DOHH2 (cell line): ENCODE results near the gene MCF2L2.

Source experiments
- H3F3A ChIP-seq: fragments of 200-600 bp; sonication (generic), shearing (Covaris generic); 2 replicates; pipeline ENCODE4 v1.6.0; 2016; ENCODE audit warnings: antibody characterized with exemption, mild to moderate bottlenecking; ENCODE audit not compliant: control insufficient read depth, insufficient read depth
- H3K27ac ChIP-seq: fragments of 200-600 bp; sonication (generic); 2 replicates; pipeline ENCODE4 v1.5.1; 2014; ENCODE audit warnings: low read depth, mild to moderate bottlenecking, low read length, moderate library complexity
- H3K27me3 ChIP-seq: fragments of 200-600 bp; sonication (generic); 2 replicates; pipeline ENCODE4 v1.6.1; 2014; ENCODE audit warnings: mild to moderate bottlenecking, low read length, mixed read lengths; ENCODE audit not compliant: control insufficient read depth
- H3K36me3 ChIP-seq: fragments of 200-600 bp; sonication (generic); 2 replicates; pipeline ENCODE4 v1.6.1; 2014; ENCODE audit warnings: mild to moderate bottlenecking, low read length, moderate library complexity, mixed read lengths; ENCODE audit not compliant: control insufficient read depth
- H3K4me1 ChIP-seq: fragments of 200-600 bp; sonication (generic); 2 replicates; pipeline ENCODE4 v1.6.1; 2014; ENCODE audit warnings: mild to moderate bottlenecking, low read length, mixed read lengths; ENCODE audit not compliant: control insufficient read depth
- H3K4me2 ChIP-seq: fragments of 200-600 bp; sonication (generic); 2 replicates; pipeline ENCODE4 v1.6.0; 2014; ENCODE audit warnings: mild to moderate bottlenecking, low read length, moderate library complexity
- H3K4me3 ChIP-seq: fragments of 200-600 bp; sonication (generic); 2 replicates; pipeline ENCODE4 v1.5.1; 2014; ENCODE audit warnings: mild to moderate bottlenecking, low read length, mixed read lengths
- H3K79me2 ChIP-seq: fragments of 200-600 bp; sonication (generic); 2 replicates; pipeline ENCODE4 v1.6.1; 2014; ENCODE audit warnings: mild to moderate bottlenecking, low read length, mixed read lengths; ENCODE audit not compliant: control insufficient read depth
- H3K9me2 ChIP-seq: fragments of 200-600 bp; sonication (generic); replicated peaks from 2 replicates; pipeline ENCODE4 v1.6.1; 2014; ENCODE audit warnings: mild to moderate bottlenecking, low read length, mixed read lengths; ENCODE audit not compliant: control insufficient read depth
- H3K9me3 ChIP-seq: fragments of 200-600 bp; sonication (generic); 2 replicates; pipeline ENCODE4 v1.6.1; 2014; ENCODE audit warnings: antibody characterized with exemption, low read length, mixed read lengths; ENCODE audit not compliant: control insufficient read depth, insufficient read depth
- H4K20me1 ChIP-seq: fragments of 200-600 bp; sonication (generic); 2 replicates; pipeline ENCODE4 v1.6.0; 2014; ENCODE audit warnings: low read depth, mild to moderate bottlenecking, antibody characterized with exemption, low read length, moderate library complexity; ENCODE audit not compliant: control insufficient read depth, insufficient read depth
- EZH2phosphoT487 ChIP-seq: fragments of 200-600 bp; sonication (generic); IDR thresholded peaks from 2 replicates; pipeline ENCODE4 v1.6.1; 2017; ENCODE audit warnings: borderline replicate concordance, mild to moderate bottlenecking, antibody characterized with exemption, low read length, moderate library complexity, mixed read lengths
- TF ChIP-seq, protein P1 (sequence below): fragments of 200-600 bp; sonication (generic); IDR thresholded peaks from one replicate; pipeline ENCODE4 v1.5.1; 2014; ENCODE audit warnings: antibody characterized with exemption, mild to moderate bottlenecking, low read depth, low read length; ENCODE audit not compliant: poor library complexity, severe bottlenecking

Gene MCF2L2

DNA sequence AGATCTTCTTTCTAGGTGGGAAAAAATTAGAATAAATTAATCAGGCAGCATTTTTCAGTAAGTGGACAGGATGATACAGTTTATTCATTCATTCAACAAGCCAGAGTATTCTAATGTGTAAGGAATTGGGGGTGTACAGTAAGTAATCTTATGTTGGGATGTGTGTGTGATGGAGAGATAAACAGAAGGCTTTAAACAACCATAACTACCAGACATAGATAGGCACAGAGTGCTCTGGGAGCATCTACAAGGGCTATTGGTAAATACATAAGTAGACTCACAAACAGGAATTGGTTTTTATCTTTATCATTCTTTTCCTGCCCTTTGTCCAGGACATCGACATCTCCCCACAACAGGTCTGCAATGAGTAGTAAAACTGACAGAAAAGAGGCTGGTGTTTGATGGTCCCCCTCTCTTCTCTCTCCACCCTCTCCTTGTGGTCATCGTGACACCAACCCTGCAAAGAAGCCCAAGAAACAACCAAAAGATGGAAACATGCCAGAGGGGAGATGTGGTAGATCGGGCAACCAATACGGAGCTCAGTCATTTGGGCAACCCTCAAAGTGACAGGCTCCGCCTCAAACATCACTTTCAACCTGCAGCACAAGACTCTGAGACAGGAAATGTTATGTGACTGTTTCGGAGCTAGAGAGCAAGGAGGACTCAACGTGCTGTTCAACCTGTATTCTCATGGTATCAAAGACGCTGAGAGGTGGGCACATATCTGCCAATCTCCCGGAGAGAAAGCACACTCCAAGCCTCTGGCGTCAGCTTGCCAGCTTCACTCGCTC, 204.0 kb downstream of the MCF2L2 start:
- no peaks in the 10 kb centered on the region for H3K9me2 ChIP-seq
- no peaks in the 10 kb centered on the region for H3K36me3 ChIP-seq
- H3K27me3 ChIP-seq, result peaks cover 9% of the 10 kb centered on the region
- no peak overlapping the region for H3K4me2 ChIP-seq
- no peak overlapping the region for H3K27ac ChIP-seq
- H3K4me1 ChIP-seq, result no peaks in the 10 kb centered on the region
- no peak overlapping the region for H3K4me3 ChIP-seq
- H3F3A ChIP-seq, result no peaks in the 10 kb centered on the region
- TF ChIP-seq, protein P1, sequence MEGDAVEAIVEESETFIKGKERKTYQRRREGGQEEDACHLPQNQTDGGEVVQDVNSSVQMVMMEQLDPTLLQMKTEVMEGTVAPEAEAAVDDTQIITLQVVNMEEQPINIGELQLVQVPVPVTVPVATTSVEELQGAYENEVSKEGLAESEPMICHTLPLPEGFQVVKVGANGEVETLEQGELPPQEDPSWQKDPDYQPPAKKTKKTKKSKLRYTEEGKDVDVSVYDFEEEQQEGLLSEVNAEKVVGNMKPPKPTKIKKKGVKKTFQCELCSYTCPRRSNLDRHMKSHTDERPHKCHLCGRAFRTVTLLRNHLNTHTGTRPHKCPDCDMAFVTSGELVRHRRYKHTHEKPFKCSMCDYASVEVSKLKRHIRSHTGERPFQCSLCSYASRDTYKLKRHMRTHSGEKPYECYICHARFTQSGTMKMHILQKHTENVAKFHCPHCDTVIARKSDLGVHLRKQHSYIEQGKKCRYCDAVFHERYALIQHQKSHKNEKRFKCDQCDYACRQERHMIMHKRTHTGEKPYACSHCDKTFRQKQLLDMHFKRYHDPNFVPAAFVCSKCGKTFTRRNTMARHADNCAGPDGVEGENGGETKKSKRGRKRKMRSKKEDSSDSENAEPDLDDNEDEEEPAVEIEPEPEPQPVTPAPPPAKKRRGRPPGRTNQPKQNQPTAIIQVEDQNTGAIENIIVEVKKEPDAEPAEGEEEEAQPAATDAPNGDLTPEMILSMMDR, result no peak
- no peak for TF ChIP-seq EZH2phosphoT487
- H4K20me1 ChIP-seq, result no peaks in the 10 kb centered on the region
- no peaks in the 10 kb centered on the region for H3K9me3 ChIP-seq
- no peaks in the 10 kb centered on the region for H3K79me2 ChIP-seq

GRCh38 chr3:183222631-183223235, 205.7 kb downstream of the MCF2L2 start:
- no peak overlapping the region for H3K4me2 ChIP-seq
- H3K9me2 ChIP-seq, result no peaks in the 10 kb centered on the region
- no peaks in the 10 kb centered on the region for H3K4me1 ChIP-seq
- peaks cover 6% of the 10 kb centered on the region for H3K27me3 ChIP-seq
- TF ChIP-seq EZH2phosphoT487, result no peak
- TF ChIP-seq, protein P1, result no peak
- H4K20me1 ChIP-seq, result no peaks in the 10 kb centered on the region
- no peaks in the 10 kb centered on the region for H3F3A ChIP-seq
- no peak overlapping the region for H3K27ac ChIP-seq
- no peaks in the 10 kb centered on the region for H3K9me3 ChIP-seq
- no peak overlapping the region for H3K4me3 ChIP-seq
- H3K79me2 ChIP-seq, result no peaks in the 10 kb centered on the region
- no peaks in the 10 kb centered on the region for H3K36me3 ChIP-seq

GRCh38 chr3:183220828-183221227, 207.6 kb downstream of the MCF2L2 start:
- H3K9me3 ChIP-seq, result no peaks in the 10 kb centered on the region
- H3K79me2 ChIP-seq, result no peaks in the 10 kb centered on the region
- no peaks in the 10 kb centered on the region for H3K36me3 ChIP-seq
- TF ChIP-seq, protein P1, result no peak
- TF ChIP-seq EZH2phosphoT487, result no peak
- H3K9me2 ChIP-seq, result no peaks in the 10 kb centered on the region
- no peak overlapping the region for H3K4me2 ChIP-seq
- no peak overlapping the region for H3K27ac ChIP-seq
- no peaks in the 10 kb centered on the region for H4K20me1 ChIP-seq
- H3K27me3 ChIP-seq, result peaks cover 5% of the 10 kb centered on the region
- H3K4me3 ChIP-seq, result no peak overlapping the region
- H3K4me1 ChIP-seq, result no peaks in the 10 kb centered on the region
- H3F3A ChIP-seq, result no peaks in the 10 kb centered on the region
